Panc1 (cell line): ENCODE results near the gene SHC1.

Experiments used
- POLR2AphosphoS5 ChIP-seq: IDR thresholded peaks from 2 replicates; pipeline ENCODE4 v1.6.1; 2012; ENCODE audit warnings: mild to moderate bottlenecking, low read depth, low read length, moderate library complexity
- REST ChIP-seq, 2 experiments: IDR thresholded peaks; 2 replicates each; pipeline ENCODE4 v1.6.1; 2011 to 2012; ENCODE audit warnings: low read depth in 2 of 2, control low read depth in 1 of 2, low read length in 1 of 2, mild to moderate bottlenecking in 1 of 2, moderate library complexity in 1 of 2; ENCODE audit not compliant: insufficient read depth in 1 of 2
- TCF7L2 ChIP-seq: IDR thresholded peaks from 2 replicates; pipeline ENCODE4 v1.6.1; 2011; ENCODE audit warnings: mild to moderate bottlenecking, low read depth, low read length, inconsistent platforms
- TF ChIP-seq, protein P1 (sequence below): fragments of 450-650 bp; IDR thresholded peaks from 2 replicates; pipeline ENCODE4 v1.5.1; 2017; ENCODE audit warnings: mild to moderate bottlenecking

GRCh38 chr1:154996966-154997701, 26.6 kb upstream of the SHC1 start:
- TF ChIP-seq, protein P1, sequence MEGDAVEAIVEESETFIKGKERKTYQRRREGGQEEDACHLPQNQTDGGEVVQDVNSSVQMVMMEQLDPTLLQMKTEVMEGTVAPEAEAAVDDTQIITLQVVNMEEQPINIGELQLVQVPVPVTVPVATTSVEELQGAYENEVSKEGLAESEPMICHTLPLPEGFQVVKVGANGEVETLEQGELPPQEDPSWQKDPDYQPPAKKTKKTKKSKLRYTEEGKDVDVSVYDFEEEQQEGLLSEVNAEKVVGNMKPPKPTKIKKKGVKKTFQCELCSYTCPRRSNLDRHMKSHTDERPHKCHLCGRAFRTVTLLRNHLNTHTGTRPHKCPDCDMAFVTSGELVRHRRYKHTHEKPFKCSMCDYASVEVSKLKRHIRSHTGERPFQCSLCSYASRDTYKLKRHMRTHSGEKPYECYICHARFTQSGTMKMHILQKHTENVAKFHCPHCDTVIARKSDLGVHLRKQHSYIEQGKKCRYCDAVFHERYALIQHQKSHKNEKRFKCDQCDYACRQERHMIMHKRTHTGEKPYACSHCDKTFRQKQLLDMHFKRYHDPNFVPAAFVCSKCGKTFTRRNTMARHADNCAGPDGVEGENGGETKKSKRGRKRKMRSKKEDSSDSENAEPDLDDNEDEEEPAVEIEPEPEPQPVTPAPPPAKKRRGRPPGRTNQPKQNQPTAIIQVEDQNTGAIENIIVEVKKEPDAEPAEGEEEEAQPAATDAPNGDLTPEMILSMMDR = no peak
- TF ChIP-seq POLR2AphosphoS5 (no peak), REST (IDR thresholded peaks at IDR 0.05; ENCODE audit: insufficient read depth in 1 of 2, low read depth in 2 of 2, low read length in 1 of 2) (no peak), TCF7L2 (no peak)
